GM21381 (cell line): ENCODE measurements around the gene MINDY4.

ENCODE experiments used
- ATAC-seq: cut with Tn5 transposase; IDR thresholded peaks from one replicate; pipeline ENCODE4 v1.9.1; 2021; ENCODE audit warnings: mild to moderate bottlenecking, moderate library complexity; ENCODE audit not compliant: unreplicated experiment

Gene MINDY4

GRCh38 chr7:30896783-30897637, 125.8 kb downstream of the MINDY4 start:
- ATAC-seq = no peak

GRCh38 chr7:30897770-30898169, 126.6 kb downstream of the MINDY4 start:
- no peak for ATAC-seq

- ATAC-seq = no peak
Observed at GRCh38 chr7:30898411-30898810, 127.2 kb downstream of the MINDY4 start.

GRCh38 chr7:30899066-30899465, 127.8 kb downstream of the MINDY4 start:
- ATAC-seq = no peak

GRCh38 chr7:30899630-30900029, 128.4 kb downstream of the MINDY4 start:
- no peak for ATAC-seq

- no peak for ATAC-seq
Observed at GRCh38 chr7:30900053-30900452, 128.8 kb downstream of the MINDY4 start.

GRCh38 chr7:30900803-30901362, 129.7 kb downstream of the MINDY4 start:
- ATAC-seq = no peak

GRCh38 chr7:30901856-30902255, 130.6 kb downstream of the MINDY4 start:
- no peak for ATAC-seq

GRCh38 chr7:30902466-30902865, 131.2 kb downstream of the MINDY4 start:
- no peak for ATAC-seq

- ATAC-seq = no peak
Observed at GRCh38 chr7:30903146-30903545, 131.9 kb downstream of the MINDY4 start.

- ATAC-seq = no peak
Observed at GRCh38 chr7:30904561-30904960, 133.3 kb downstream of the MINDY4 start.

- no peak for ATAC-seq
Observed at GRCh38 chr7:30905078-30906012, 134.1 kb downstream of the MINDY4 start.

- no peak for ATAC-seq
Observed at GRCh38 chr7:30906014-30906413, 134.8 kb downstream of the MINDY4 start.

- ATAC-seq = no peak
Observed at GRCh38 chr7:30906515-30907240, 135.5 kb downstream of the MINDY4 start.

- no peak for ATAC-seq
Observed at GRCh38 chr7:30907527-30908267, 136.5 kb downstream of the MINDY4 start.

GRCh38 chr7:30908681-30909080, 137.5 kb downstream of the MINDY4 start:
- no peak for ATAC-seq

- ATAC-seq = no peak
Observed at GRCh38 chr7:30909431-30909830, 138.2 kb downstream of the MINDY4 start.

GRCh38 chr7:30910411-30911073, 139.3 kb downstream of the MINDY4 start:
- ATAC-seq = no peak

GRCh38 chr7:30911133-30911532, 139.9 kb downstream of the MINDY4 start:
- ATAC-seq = no peak

GRCh38 chr7:30911561-30911969, 140.3 kb downstream of the MINDY4 start, which contains the start of gene AQP1:
TSS of gene AQP1 (plus strand) at chr7:30911853. CDS start at chr7:30911910, 57 bp downstream.
- no peak for ATAC-seq
